NCI-H187 treated with DMSO at 0.1 percent for 48 hours (cell line): ENCODE data around the gene DDX10.

Experiments used
- DNase-seq: peaks from one replicate; lab custom pipeline; 2025; lab: John Stamatoyannopoulos, UW

DDX10 gene

GRCh38 chr11:108906826-108907225, 242.0 kb downstream of the DDX10 start:
- DNase-seq = no peak

- no peak for DNase-seq
Observed at GRCh38 chr11:108909041-108909440, 244.2 kb downstream of the DDX10 start.

- no peak for DNase-seq
Observed at GRCh38 chr11:108909921-108910320, 245.1 kb downstream of the DDX10 start.

- DNase-seq = no peak
Observed at GRCh38 chr11:108912581-108912980, 247.7 kb downstream of the DDX10 start.

GRCh38 chr11:108913204-108913603, 248.3 kb downstream of the DDX10 start:
- no peak for DNase-seq

- no peak for DNase-seq
Observed at GRCh38 chr11:108914211-108914610, 249.3 kb downstream of the DDX10 start.

GRCh38 chr11:108914981-108915380, 250.1 kb downstream of the DDX10 start:
- DNase-seq = no peak

- DNase-seq = no peak
Observed at GRCh38 chr11:108915666-108916065, 250.8 kb downstream of the DDX10 start.

GRCh38 chr11:108916290-108916689, 251.4 kb downstream of the DDX10 start:
- DNase-seq = no peak

- no peak for DNase-seq
Observed at GRCh38 chr11:108916935-108917334, 252.1 kb downstream of the DDX10 start.

GRCh38 chr11:108921211-108921610, 256.3 kb downstream of the DDX10 start:
- DNase-seq = no peak

GRCh38 chr11:108922241-108922640, 257.4 kb downstream of the DDX10 start:
- no peak for DNase-seq

GRCh38 chr11:108923413-108923812, 258.5 kb downstream of the DDX10 start:
- DNase-seq = no peak

- DNase-seq = no peak
Observed at GRCh38 chr11:108926171-108926840, 261.4 kb downstream of the DDX10 start.

GRCh38 chr11:108926841-108927577, 262.1 kb downstream of the DDX10 start:
- DNase-seq = no peak

- no peak for DNase-seq
Observed at GRCh38 chr11:108927791-108928545, 263.1 kb downstream of the DDX10 start.

- DNase-seq = no peak
Observed at GRCh38 chr11:108929241-108929640, 264.4 kb downstream of the DDX10 start.

- no peak for DNase-seq
Observed at GRCh38 chr11:108931168-108931567, 266.3 kb downstream of the DDX10 start.

- DNase-seq = no peak
Observed at GRCh38 chr11:108933630-108934029, 268.8 kb downstream of the DDX10 start.

- DNase-seq = no peak
Observed at GRCh38 chr11:108934289-108934688, 269.4 kb downstream of the DDX10 start.

GRCh38 chr11:108934696-108935095, 269.8 kb downstream of the DDX10 start:
- DNase-seq = no peak

GRCh38 chr11:108937746-108938145, 272.9 kb downstream of the DDX10 start:
- DNase-seq = no peak

GRCh38 chr11:108938604-108939003, 273.7 kb downstream of the DDX10 start:
- no peak for DNase-seq
